ENCODE results near the gene TMEM184A.

The TMEM184A gene

GRCh38 chr7:1553512-1554210 lies 2.3 kb downstream of the TMEM184A start:
- Histone ChIP-seq H3K27me3 (ENCODE audit: control insufficient read depth in 5 of 5, insufficient read depth in 4 of 5, low read length in 5 of 5) (peaks cover 0 to 6% (median 0%) of the 10 kb centered on the region in 5 donors), H3K9me3 (ENCODE audit: control insufficient read depth in 5 of 5, low read length in 5 of 5) (no peaks in the 10 kb centered on the region), H3K4me3 (ENCODE audit: low read depth in 1 of 5, low read length in 5 of 5) (no peak overlapping the region), H3K9ac (ENCODE audit: low read length in 5 of 5) (no peak overlapping the region), H3K36me3 (ENCODE audit: control insufficient read depth in 5 of 5, insufficient read depth in 5 of 5, low read length in 5 of 5) (no peaks in the 10 kb centered on the region), H3K27ac (ENCODE audit: low read depth, low read length) (no peak overlapping the region), H3K4me1 (ENCODE audit: control insufficient read depth in 5 of 5, insufficient read depth in 5 of 5, low read length in 5 of 5) (peaks cover 0 to 21% (median 15%) of the 10 kb centered on the region in 5 donors)

- Histone ChIP-seq H3K4me3 (ENCODE audit: low read depth in 1 of 5, low read length in 5 of 5) (no peak overlapping the region), H3K9me3 (ENCODE audit: control insufficient read depth in 5 of 5, low read length in 5 of 5) (no peaks in the 10 kb centered on the region), H3K27ac (ENCODE audit: low read depth, low read length) (no peak overlapping the region), H3K27me3 (ENCODE audit: control insufficient read depth in 5 of 5, insufficient read depth in 4 of 5, low read length in 5 of 5) (peaks cover 0 to 5% (median 0%) of the 10 kb centered on the region in 5 donors), H3K36me3 (ENCODE audit: control insufficient read depth in 5 of 5, insufficient read depth in 5 of 5, low read length in 5 of 5) (no peaks in the 10 kb centered on the region), H3K4me1 (ENCODE audit: control insufficient read depth in 5 of 5, insufficient read depth in 5 of 5, low read length in 5 of 5) (peaks cover 0 to 17% (median 15%) of the 10 kb centered on the region in 5 donors), H3K9ac (ENCODE audit: low read length in 5 of 5) (no peak overlapping the region)
Measured at GRCh38 chr7:1552200-1552599, 3.8 kb downstream of the TMEM184A start.

DNA sequence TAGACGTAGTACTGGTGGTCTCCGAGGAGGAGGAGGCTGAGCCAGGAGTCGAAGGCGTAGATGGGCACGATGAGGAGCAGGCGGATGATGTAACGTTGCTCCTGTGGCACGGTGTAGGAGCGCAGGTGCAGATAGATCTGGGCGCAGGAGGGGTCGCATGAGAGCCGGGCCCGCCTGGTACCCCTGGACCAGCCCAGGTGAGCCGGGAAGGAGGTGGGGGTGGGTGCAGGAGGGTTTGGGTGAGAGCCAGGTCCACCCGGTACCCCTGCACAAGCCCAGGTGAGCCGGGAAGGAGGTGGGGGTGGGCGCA lies 5.2 kb downstream of the TMEM184A start:
- Histone ChIP-seq H3K36me3 (ENCODE audit: control insufficient read depth in 5 of 5, insufficient read depth in 5 of 5, low read length in 5 of 5) (no peaks in the 10 kb centered on the region), H3K4me3 (ENCODE audit: low read depth in 1 of 5, low read length in 5 of 5) (no peak overlapping the region), H3K9me3 (ENCODE audit: control insufficient read depth in 5 of 5, low read length in 5 of 5) (no peaks in the 10 kb centered on the region), H3K27ac (ENCODE audit: low read depth, low read length) (no peak overlapping the region), H3K27me3 (ENCODE audit: control insufficient read depth in 5 of 5, insufficient read depth in 4 of 5, low read length in 5 of 5) (peaks cover 0 to 6% (median 0%) of the 10 kb centered on the region in 5 donors), H3K4me1 (ENCODE audit: control insufficient read depth in 5 of 5, insufficient read depth in 5 of 5, low read length in 5 of 5) (peaks cover 0 to 19% (median 12%) of the 10 kb centered on the region in 5 donors), H3K9ac (ENCODE audit: low read length in 5 of 5) (no peak overlapping the region)

DNA sequence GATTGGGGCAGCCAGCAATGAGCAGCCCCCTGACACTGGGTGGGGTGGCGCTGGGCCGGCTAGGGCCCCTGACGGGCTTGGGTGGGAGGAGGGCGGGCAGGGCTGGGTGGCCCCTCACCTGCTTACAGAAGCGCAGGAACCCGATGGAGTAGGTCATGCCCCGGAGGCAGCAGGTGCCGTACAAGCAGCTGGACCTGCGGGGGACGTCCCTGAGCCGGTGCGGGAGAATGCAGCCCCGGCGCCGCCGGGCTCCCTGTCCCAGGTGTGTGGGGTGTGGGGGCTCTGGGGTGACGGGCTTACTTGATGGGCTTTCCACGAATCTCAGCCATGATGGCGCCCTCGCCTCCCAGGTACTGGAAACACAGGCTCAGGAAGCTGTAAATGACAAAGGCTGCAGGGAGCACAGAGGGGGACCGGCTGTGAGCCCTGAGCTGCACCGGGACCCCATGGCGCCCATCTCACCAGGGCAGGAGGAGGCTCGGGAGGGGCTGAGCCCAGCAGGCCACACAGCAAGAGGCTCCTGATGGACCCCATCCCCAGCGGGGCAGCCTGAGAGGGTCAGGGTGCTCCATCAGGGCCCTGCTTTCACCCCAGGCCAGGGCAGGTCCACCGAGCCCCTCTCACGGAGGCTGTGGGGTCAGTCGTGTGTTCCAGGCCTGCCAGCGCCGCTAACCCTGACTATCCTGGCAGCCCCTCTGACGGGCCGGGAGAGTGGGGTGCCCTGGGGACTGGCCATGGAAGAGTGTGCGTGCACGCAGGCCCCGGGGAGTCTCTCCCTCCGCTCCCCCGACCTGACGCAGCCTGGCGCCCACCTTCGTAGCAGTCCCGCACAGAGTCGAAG lies 5.8 kb downstream of the TMEM184A start:
- Histone ChIP-seq H3K9ac (ENCODE audit: low read length in 5 of 5) (no peak overlapping the region), H3K27me3 (ENCODE audit: control insufficient read depth in 5 of 5, insufficient read depth in 4 of 5, low read length in 5 of 5) (peaks cover 0 to 6% (median 0%) of the 10 kb centered on the region in 5 donors), H3K4me1 (ENCODE audit: control insufficient read depth in 5 of 5, insufficient read depth in 5 of 5, low read length in 5 of 5) (peaks cover 0 to 17% (median 9%) of the 10 kb centered on the region in 5 donors), H3K36me3 (ENCODE audit: control insufficient read depth in 5 of 5, insufficient read depth in 5 of 5, low read length in 5 of 5) (no peaks in the 10 kb centered on the region), H3K9me3 (ENCODE audit: control insufficient read depth in 5 of 5, low read length in 5 of 5) (no peaks in the 10 kb centered on the region), H3K27ac (ENCODE audit: low read depth, low read length) (no peak overlapping the region), H3K4me3 (ENCODE audit: low read depth in 1 of 5, low read length in 5 of 5) (no peak overlapping the region)

DNA sequence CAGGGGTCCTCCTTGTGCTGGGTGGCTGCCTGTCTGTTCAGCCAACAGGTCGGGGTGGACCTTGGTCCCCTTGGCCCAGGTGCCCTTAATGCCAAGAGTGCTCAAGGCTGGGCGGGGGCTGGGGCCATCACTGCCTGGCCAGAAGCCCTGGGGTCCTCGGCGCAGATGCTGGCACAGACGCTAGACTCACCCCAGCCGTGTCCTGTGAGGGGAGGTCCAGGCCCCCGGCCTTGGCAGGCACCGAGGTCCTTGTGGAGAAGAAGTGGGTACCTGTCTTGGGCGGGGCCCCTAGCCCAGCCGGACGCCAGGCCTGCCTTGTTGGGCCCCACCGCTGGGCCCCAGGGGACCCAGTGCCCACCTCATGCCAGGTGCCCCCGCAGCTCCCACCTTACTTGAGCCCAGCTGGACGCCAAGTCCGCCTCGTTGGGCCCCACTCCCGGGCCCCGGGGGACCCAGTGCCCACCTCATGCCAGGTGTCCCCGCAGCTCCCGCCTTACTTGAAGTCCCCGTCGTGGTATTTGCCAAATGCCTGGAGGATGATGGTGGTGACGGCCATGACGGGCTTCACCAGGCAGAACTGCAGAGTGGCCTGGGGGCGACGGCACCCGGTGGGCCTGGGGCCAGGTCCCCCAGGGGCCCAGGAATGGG lies 6.5 kb downstream of the TMEM184A start:
- Histone ChIP-seq H3K4me3 (ENCODE audit: low read depth in 1 of 5, low read length in 5 of 5) (no peak overlapping the region), H3K36me3 (ENCODE audit: control insufficient read depth in 5 of 5, insufficient read depth in 5 of 5, low read length in 5 of 5) (peaks cover 0 to 2% (median under 1%) of the 10 kb centered on the region in 5 donors), H3K27ac (ENCODE audit: low read depth, low read length) (no peak overlapping the region), H3K9me3 (ENCODE audit: control insufficient read depth in 5 of 5, low read length in 5 of 5) (no peaks in the 10 kb centered on the region), H3K9ac (ENCODE audit: low read length in 5 of 5) (no peak overlapping the region), H3K27me3 (ENCODE audit: control insufficient read depth in 5 of 5, insufficient read depth in 4 of 5, low read length in 5 of 5) (peaks cover 0 to 6% (median 0%) of the 10 kb centered on the region in 5 donors), H3K4me1 (ENCODE audit: control insufficient read depth in 5 of 5, insufficient read depth in 5 of 5, low read length in 5 of 5) (peaks cover 0 to 14% (median 6%) of the 10 kb centered on the region in 5 donors)

GRCh38 chr7:1548944-1549343 lies 7.1 kb downstream of the TMEM184A start:
- H3K27me3 ChIP-seq (ENCODE audit: control insufficient read depth in 5 of 5, insufficient read depth in 4 of 5, low read length in 5 of 5) = peaks cover 0 to 6% (median 0%) of the 10 kb centered on the region in 5 donors
- H3K36me3 ChIP-seq (ENCODE audit: control insufficient read depth in 5 of 5, insufficient read depth in 5 of 5, low read length in 5 of 5) = peaks cover 0 to 7% (median 4%) of the 10 kb centered on the region in 5 donors
- no peak overlapping the region for H3K9ac ChIP-seq (ENCODE audit: low read length in 5 of 5)
- no peak overlapping the region for H3K27ac ChIP-seq (ENCODE audit: low read depth, low read length)
- no peaks in the 10 kb centered on the region for H3K9me3 ChIP-seq (ENCODE audit: control insufficient read depth in 5 of 5, low read length in 5 of 5)
- H3K4me1 ChIP-seq (ENCODE audit: control insufficient read depth in 5 of 5, insufficient read depth in 5 of 5, low read length in 5 of 5) = peaks cover 0 to 17% (median 10%) of the 10 kb centered on the region in 5 donors
- H3K4me3 ChIP-seq (ENCODE audit: low read depth in 1 of 5, low read length in 5 of 5) = no peak overlapping the region

GRCh38 chr7:1548438-1548831 lies 7.6 kb downstream of the TMEM184A start:
- peaks cover 0 to 17% (median 11%) of the 10 kb centered on the region in 5 donors for H3K4me1 ChIP-seq (ENCODE audit: control insufficient read depth in 5 of 5, insufficient read depth in 5 of 5, low read length in 5 of 5)
- H3K4me3 ChIP-seq (ENCODE audit: low read depth in 1 of 5, low read length in 5 of 5) = no peak overlapping the region
- H3K36me3 ChIP-seq (ENCODE audit: control insufficient read depth in 5 of 5, insufficient read depth in 5 of 5, low read length in 5 of 5) = peaks cover 0 to 9% (median 4%) of the 10 kb centered on the region in 5 donors
- H3K27ac ChIP-seq (ENCODE audit: low read depth, low read length) = no peak overlapping the region
- peaks cover 0 to 6% (median 0%) of the 10 kb centered on the region in 5 donors for H3K27me3 ChIP-seq (ENCODE audit: control insufficient read depth in 5 of 5, insufficient read depth in 4 of 5, low read length in 5 of 5)
- H3K9ac ChIP-seq (ENCODE audit: low read length in 5 of 5) = no peak overlapping the region
- no peaks in the 10 kb centered on the region for H3K9me3 ChIP-seq (ENCODE audit: control insufficient read depth in 5 of 5, low read length in 5 of 5)

GRCh38 chr7:1547777-1548437 lies 8.1 kb downstream of the TMEM184A start:
- H3K27me3 ChIP-seq (ENCODE audit: control insufficient read depth in 5 of 5, insufficient read depth in 4 of 5, low read length in 5 of 5) = peaks cover 0 to 6% (median 0%) of the 10 kb centered on the region in 5 donors
- H3K9me3 ChIP-seq (ENCODE audit: control insufficient read depth in 5 of 5, low read length in 5 of 5) = no peaks in the 10 kb centered on the region
- no peak overlapping the region for H3K27ac ChIP-seq (ENCODE audit: low read depth, low read length)
- peaks cover 0 to 17% (median 12%) of the 10 kb centered on the region in 5 donors for H3K4me1 ChIP-seq (ENCODE audit: control insufficient read depth in 5 of 5, insufficient read depth in 5 of 5, low read length in 5 of 5)
- H3K9ac ChIP-seq (ENCODE audit: low read length in 5 of 5) = no peak overlapping the region
- H3K36me3 ChIP-seq (ENCODE audit: control insufficient read depth in 5 of 5, insufficient read depth in 5 of 5, low read length in 5 of 5) = peaks cover 0 to 12% (median 4%) of the 10 kb centered on the region in 5 donors
- H3K4me3 ChIP-seq (ENCODE audit: low read depth in 1 of 5, low read length in 5 of 5) = no peak overlapping the region

DNA sequence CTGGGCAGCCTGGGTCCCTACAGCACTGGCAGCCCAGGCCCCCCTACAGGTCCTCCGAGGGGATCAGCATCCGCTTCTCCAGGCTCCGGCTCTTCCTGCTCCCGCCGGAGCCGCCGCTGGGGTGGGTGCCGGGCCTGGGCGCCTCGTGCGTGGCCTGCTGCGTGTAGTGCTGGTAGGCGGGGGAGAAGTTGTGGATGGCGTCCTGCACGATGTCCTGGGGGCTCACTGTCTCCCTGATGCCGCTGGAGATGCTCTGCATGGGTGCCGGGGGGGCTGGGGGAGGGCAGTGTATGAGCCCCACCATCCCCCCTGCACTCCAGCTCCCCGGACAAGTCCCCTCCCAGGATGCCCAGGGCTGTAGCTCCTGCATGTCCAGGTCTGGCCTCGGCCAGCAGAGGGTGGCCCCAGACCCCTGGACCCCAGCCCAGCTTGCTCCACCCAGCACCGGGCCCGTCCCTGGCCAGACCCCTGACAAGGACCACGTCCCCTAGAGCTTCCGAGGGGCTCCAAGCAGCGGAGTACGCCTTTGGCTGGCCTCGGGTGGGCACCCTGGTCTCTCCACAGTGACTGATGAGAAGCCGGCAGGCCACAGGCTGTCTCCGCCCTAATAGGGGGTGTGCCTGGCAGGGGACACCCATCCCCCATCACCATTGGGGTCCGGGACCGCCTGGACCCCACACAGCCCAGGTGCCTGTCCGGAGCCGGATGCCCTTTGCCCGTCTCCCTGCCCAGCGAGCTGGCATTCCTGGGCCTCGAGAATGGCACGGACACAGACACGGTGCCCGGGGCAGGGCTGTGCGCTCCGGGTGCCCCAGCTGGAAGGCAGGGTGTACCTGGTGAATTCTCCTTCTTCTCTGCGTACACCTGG lies 8.9 kb downstream of the TMEM184A start:
- Histone ChIP-seq H3K36me3 (ENCODE audit: control insufficient read depth in 5 of 5, insufficient read depth in 5 of 5, low read length in 5 of 5) (peaks cover 0 to 15% (median 7%) of the 10 kb centered on the region in 5 donors), H3K4me1 (ENCODE audit: control insufficient read depth in 5 of 5, insufficient read depth in 5 of 5, low read length in 5 of 5) (peaks cover 0 to 17% (median 12%) of the 10 kb centered on the region in 5 donors), H3K27me3 (ENCODE audit: control insufficient read depth in 5 of 5, insufficient read depth in 4 of 5, low read length in 5 of 5) (peaks cover 0 to 6% (median 0%) of the 10 kb centered on the region in 5 donors), H3K9ac (ENCODE audit: low read length in 5 of 5) (no peak overlapping the region), H3K27ac (ENCODE audit: low read depth, low read length) (no peak overlapping the region), H3K4me3 (ENCODE audit: low read depth in 1 of 5, low read length in 5 of 5) (no peak overlapping the region), H3K9me3 (ENCODE audit: control insufficient read depth in 5 of 5, low read length in 5 of 5) (no peaks in the 10 kb centered on the region)

All from subcutaneous abdominal adipose tissue (tissue), 5 donors.